GM12878 (cell line): Measurements from ENCODE around the gene BCAS4. TPM values are rescaled to one million over a fixed set of nuclear protein-coding genes. Genes with fewer than 3 reads are reported as not detected.

Experiments
- ATAC-seq: fragments of 200-7000 bp; cut with Tn5 transposase; 3 replicates; pipeline ENCODE4 v1.9.1; 2020; ENCODE audit warnings: mild to moderate bottlenecking, moderate library complexity
- BruUV-seq: library from RNA; stranded (reverse); fragments of 400-500 nt; replicated peaks from 2 replicates; lab custom pipeline; 2021; lab: Mats Ljungman, UMichigan
- CTCF ChIA-PET: fragments of 300-600 bp; sonication (Branson Sonifier 250); formaldehyde crosslinking; extraction: SDS; loops from one replicate; lab custom pipeline; 2021; ENCODE audit warnings: inconsistent platforms; lab: Yijun Ruan, JAX
- POLR2A ChIA-PET: fragments of 350-600 bp; formaldehyde crosslinking; extraction: SDS; loops from one replicate; lab custom pipeline; 2021; ENCODE audit warnings: inconsistent platforms; lab: Charles Lee
- RAD21 ChIA-PET: fragments of 300-600 bp; sonication (Branson Sonifier 250); formaldehyde crosslinking; loops from one replicate; lab custom pipeline; 2023; ENCODE audit warnings: antibody characterized with exemption; ENCODE audit not compliant: unreplicated experiment; lab: Charles Lee
- SMC1A ChIA-PET: fragments of 300-600 bp; sonication (Branson Sonifier 250); formaldehyde crosslinking; loops from one replicate; lab custom pipeline; 2023; ENCODE audit not compliant: unreplicated experiment, uncharacterized antibody; lab: Charles Lee
- DNase-seq: peaks from one replicate; pipeline ENCODE4 v3.0.0-alpha.2; 2011; ENCODE audit warnings: low read depth, low spot score
- FAIRE-seq: peaks from 3 replicates; lab custom pipeline; 2011; peaks lifted over from hg19 to GRCh38; lab: Jason Lieb, UNC
- H2AFZ ChIP-seq: 2 replicates; pipeline ENCODE4 v1.6.0; 2011; ENCODE audit warnings: low read depth, low read length, control low read depth; ENCODE audit not compliant: control insufficient read depth
- H3K27ac ChIP-seq: 2 replicates; pipeline ENCODE4 v1.5.1; 2011; ENCODE audit warnings: control low read depth; ENCODE audit not compliant: control insufficient read depth, insufficient read depth
- H3K27me3 ChIP-seq, 2 experiments: replicated peaks in 1 of 2; 2 replicates each; pipeline versions ENCODE4 v1.6.0 to v1.6.1; 2011; ENCODE audit warnings: low read length in 1 of 2; ENCODE audit not compliant: control insufficient read depth in 2 of 2, insufficient read depth in 2 of 2
- H3K36me3 ChIP-seq, 2 experiments: 2 replicates each; pipeline ENCODE4 v1.5.1; 2011; ENCODE audit warnings: low read length in 1 of 2; ENCODE audit not compliant: control insufficient read depth in 2 of 2, insufficient read depth in 2 of 2
- H3K4me1 ChIP-seq: 2 replicates; pipeline ENCODE4 v1.6.1; 2011; ENCODE audit warnings: mild to moderate bottlenecking, low read length, moderate library complexity, mixed read lengths; ENCODE audit not compliant: control insufficient read depth, insufficient read depth
- H3K4me2 ChIP-seq: 2 replicates; pipeline ENCODE4 v1.6.0; 2011; ENCODE audit warnings: control low read depth; ENCODE audit not compliant: control insufficient read depth, insufficient read depth
- H3K4me3 ChIP-seq: fragments of 200-600 bp; sonication (generic); 2 replicates; pipeline ENCODE4 v1.5.1; 2016
- H3K79me2 ChIP-seq: 2 replicates; pipeline ENCODE4 v1.6.0; 2011; ENCODE audit warnings: low read length; ENCODE audit not compliant: control insufficient read depth, insufficient read depth
- H3K9ac ChIP-seq: 2 replicates; pipeline ENCODE4 v1.8.0; 2011; ENCODE audit warnings: low read length, control low read depth, mixed read lengths; ENCODE audit not compliant: control insufficient read depth, insufficient read depth
- H3K9me3 ChIP-seq: replicated peaks from 3 replicates; pipeline ENCODE4 v1.5.1; 2011; ENCODE audit warnings: mild to moderate bottlenecking, low read length; ENCODE audit not compliant: control insufficient read depth, insufficient read depth
- H4K20me1 ChIP-seq: 2 replicates; pipeline ENCODE4 v1.6.0; 2011; ENCODE audit not compliant: control insufficient read depth, insufficient read depth
- BHLHE40 ChIP-seq, 2 experiments: fragments of 450-650 bp in 1 of 2; IDR thresholded peaks; 2 replicates each; pipeline ENCODE4 v1.6.1; 2011 to 2017; ENCODE audit warnings: low read depth in 2 of 2, borderline replicate concordance in 1 of 2, improper control_type of control experiment in 1 of 2, low read length in 1 of 2, mild to moderate bottlenecking in 1 of 2
- CHD4 ChIP-seq: fragments of 200-600 bp; sonication (generic); IDR thresholded peaks from 2 replicates; pipeline ENCODE4 v1.6.1; 2016; ENCODE audit warnings: mild to moderate bottlenecking
- FOXK2 ChIP-seq: fragments of 450-650 bp; IDR thresholded peaks from 2 replicates; pipeline ENCODE4 v1.6.1; 2017; ENCODE audit warnings: mild to moderate bottlenecking, moderate library complexity
- HDGF ChIP-seq: fragments of 450-650 bp; IDR thresholded peaks from 2 replicates; pipeline ENCODE4 v1.6.1; 2016; ENCODE audit warnings: antibody characterized with exemption
- IKZF2 ChIP-seq, 2 experiments: fragments of 450-650 bp; IDR thresholded peaks; 2 replicates each; pipeline ENCODE4 v1.6.1; 2017; ENCODE audit warnings: mild to moderate bottlenecking in 2 of 2, moderate library complexity in 2 of 2
- KLF5 ChIP-seq: fragments of 450-650 bp; IDR thresholded peaks from 2 replicates; pipeline ENCODE4 v1.6.1; 2014; ENCODE audit warnings: mild to moderate bottlenecking; ENCODE audit not compliant: partially characterized antibody
- LARP7 ChIP-seq: fragments of 450-650 bp; IDR thresholded peaks from 2 replicates; pipeline ENCODE4 v1.6.1; 2017; ENCODE audit warnings: mild to moderate bottlenecking
- MEF2A ChIP-seq: IDR thresholded peaks from 2 replicates; pipeline ENCODE4 v1.6.1; 2011; ENCODE audit warnings: low read depth, mild to moderate bottlenecking, low read length, moderate library complexity; ENCODE audit not compliant: insufficient read depth
- MXI1 ChIP-seq: fragments of 150-350 bp; IDR thresholded peaks from 2 replicates; pipeline ENCODE4 v1.6.1; 2011; ENCODE audit warnings: low read depth, mild to moderate bottlenecking, inconsistent platforms, low read length, improper control_type of control experiment
- POLR2AphosphoS5 ChIP-seq: IDR thresholded peaks from 2 replicates; pipeline ENCODE4 v1.6.1; 2011; ENCODE audit warnings: mild to moderate bottlenecking, low read length, inconsistent platforms
- RFX5 ChIP-seq: IDR thresholded peaks from 2 replicates; pipeline ENCODE4 v1.6.1; 2011; ENCODE audit warnings: low read depth, low read length, improper control_type of control experiment
- SPI1 ChIP-seq: IDR thresholded peaks from 2 replicates; pipeline ENCODE4 v1.6.1; 2011; ENCODE audit warnings: low read depth, mild to moderate bottlenecking, low read length, moderate library complexity, borderline replicate concordance; ENCODE audit not compliant: insufficient read depth
- TCF3 ChIP-seq: IDR thresholded peaks from 2 replicates; pipeline ENCODE4 v1.6.1; 2012; ENCODE audit warnings: low read depth, mild to moderate bottlenecking, low read length, borderline replicate concordance; ENCODE audit not compliant: insufficient read depth
- ZBTB4 ChIP-seq: fragments of 450-650 bp; formaldehyde crosslinking; IDR thresholded peaks from 2 replicates; pipeline ENCODE4 v1.4.0; 2022; ENCODE audit warnings: mild to moderate bottlenecking, moderate library complexity
- ZNF274 ChIP-seq: IDR thresholded peaks from one replicate; pipeline ENCODE4 v1.8.0; 2011; ENCODE audit not compliant: insufficient read length, insufficient read depth
- ZSCAN29 ChIP-seq: fragments of 450-650 bp; IDR thresholded peaks from 2 replicates; pipeline ENCODE4 v1.6.1; 2017; ENCODE audit warnings: mild to moderate bottlenecking, moderate library complexity
- WGBS: methylation state at CpG from one replicate; pipeline ENCODE4 v1.1.6; 2016; ENCODE audit warnings: low lambda C conversion rate; ENCODE audit not compliant: insufficient replicate concordance, insufficient coverage; ENCODE audit errors: missing lambda C conversion rate; 5-methylcytosine and 5-hydroxymethylcytosine counted together
- in situ Hi-C: fragments of 300-500 bp; cut with MboI; formaldehyde crosslinking; loops from 9 replicates; pipeline ENCODE4 v1.14.3; 2018; ENCODE audit warnings: mixed read lengths
- intact Hi-C: fragments of 100-400 bp; cut with micrococcal nuclease; formaldehyde crosslinking; loops from one replicate; pipeline ENCODE4 v1.14.2; 2022; ENCODE audit not compliant: unreplicated experiment
- polyA plus RNA-seq, 11 experiments: library from polyadenylated mRNA; depleted of rRNA in 4 of 11; unstranded in 6 of 11; stranded (reverse) in 5 of 11; fragments of >200 nt; fragmentation: Nextera tagmentation in 4 of 11; fragmentation: Illumina TruSeq in 1 of 11; extraction: Ambion mirVana in 4 of 11; extraction: Trizol in 1 of 11; gene quantifications; 1 replicate in 1 of 11; 2 replicates in 10 of 11; pipeline versions ENCODE4 v1.2.1 to v1.2.3, GENCODE V29; 2011 to 2016; ENCODE audit warnings: inconsistent platforms in 2 of 11, missing spikeins in 2 of 11, low read depth in 1 of 11
- total RNA-seq, 4 experiments: library from RNA; depleted of rRNA in 3 of 4; stranded (reverse); fragments of >200 nt in 3 of 4; fragmentation: Illumina TruSeq in 1 of 4; extraction: Trizol in 1 of 4; gene quantifications; 2 replicates each; pipeline versions ENCODE4 v1.2.1 to v1.2.3, GENCODE V29; 2013 to 2021

BCAS4 gene
- total and polyA plus RNA-seq, 10 of the 15 experiments (the other 5 are each of a cell fraction or from before 2014, with no cell fraction given): 14.8 to 214 (median 65.3) TPM

GRCh38 chr20:50854506-50855249, 59.8 kb downstream of the BCAS4 start (continued):
- TF ChIP-seq ZBTB4 (CRISPR knock-in tag) (no peak), RFX5 (no peak), FOXK2 (no peak), TCF3 (no peak), POLR2AphosphoS5 (no peak), ZSCAN29 (no peak)

- no TSS peak for BruUV-seq
- Histone ChIP-seq H2AFZ (no peak overlapping the region), H3K9me3 (no peaks in the 10 kb centered on the region), H3K79me2 (no peaks in the 10 kb centered on the region), H3K27ac (no peak overlapping the region), H3K4me2 (no peak overlapping the region), H3K4me1 (peaks cover 3% of the 10 kb centered on the region; the same call in 1 of the 2 replicates), H3K4me3 (no peak overlapping the region), H4K20me1 (no peaks in the 10 kb centered on the region), H3K36me3 (peaks cover 0 to 4% of the 10 kb centered on the region in 2 experiments; a peak in 1 of 4 replicates), H3K9ac (no peak overlapping the region), H3K27me3 (no peaks in the 10 kb centered on the region)
- SMC1A ChIA-PET: no interaction called here
- DNase-seq: no peak
- no peak for FAIRE-seq
- WGBS: 84% methylated on average over 23 of the region's 23 CpGs
- ATAC-seq: no peak
- RAD21 ChIA-PET: interaction anchor here (0.7 kb wide), 1 partner anchor 30 kb away, joined by 3 read pairs; no protein-coding TSS in a partner anchor
- CTCF ChIA-PET: no interaction called here
- TF ChIP-seq MXI1 (no peak), MEF2A (no peak), ZNF274 (no peak), BHLHE40 (IDR thresholded peaks at IDR 0.05; ENCODE audit: borderline replicate concordance in 1 of 2, low read depth in 2 of 2, low read length in 1 of 2) (no peak), SPI1 (no peak), HDGF (no peak), LARP7 (no peak), IKZF2 (IDR thresholded peaks at IDR 0.05) (no peak), CHD4 (no peak), KLF5 (no peak)
- in situ Hi-C loops: no loop called here
- POLR2A ChIA-PET: no interaction called here
- intact Hi-C loops: no loop called here
Observed at GRCh38 chr20:50855498-50856474, 60.9 kb downstream of the BCAS4 start.
